Panc1 (cell line): ENCODE data around the gene ITPR2. TPM values are rescaled to one million over a fixed set of nuclear protein-coding genes. Genes with fewer than 3 reads are reported as not detected.

ENCODE experiments used
- ATAC-seq: fragments of 200-7000 bp; cut with Tn5 transposase; 2 replicates; pipeline ENCODE4 v1.9.1; 2020; ENCODE audit warnings: mild to moderate bottlenecking, moderate library complexity
- BruUV-seq: library from RNA; stranded (reverse); fragments of 400-500 nt; replicated peaks from 2 replicates; lab custom pipeline; 2021; lab: Mats Ljungman, UMichigan
- CTCF ChIA-PET: fragments of 300-600 bp; sonication (Branson Sonifier 250); formaldehyde crosslinking; loops from one replicate; lab custom pipeline; 2022; ENCODE audit warnings: antibody characterized with exemption; lab: Charles Lee
- POLR2A ChIA-PET: fragments of 300-600 bp; sonication (Branson Sonifier 250); formaldehyde crosslinking; loops from one replicate; lab custom pipeline; 2022; ENCODE audit warnings: antibody characterized with exemption; lab: Charles Lee
- DNase-seq: peaks from one replicate; pipeline ENCODE4 v3.0.0-alpha.2; 2010; ENCODE audit warnings: low read depth, low spot score
- H3K27ac ChIP-seq: 2 replicates; pipeline ENCODE4 v1.5.1; 2011; ENCODE audit warnings: mild to moderate bottlenecking, low read length, inconsistent platforms
- H3K27me3 ChIP-seq: fragments of 200-500 bp; sonication (Bioruptor generic); 2 replicates; pipeline ENCODE4 v1.6.0; 2014; ENCODE audit warnings: low read length, inconsistent platforms; ENCODE audit not compliant: control insufficient read depth, insufficient read depth
- H3K36me3 ChIP-seq: fragments of 200-500 bp; sonication (Bioruptor generic); 2 replicates; pipeline ENCODE4 v1.5.1; 2014; ENCODE audit warnings: inconsistent platforms, mild to moderate bottlenecking, low read length, moderate library complexity; ENCODE audit not compliant: control insufficient read depth, insufficient read depth
- H3K4me1 ChIP-seq: 2 replicates; pipeline ENCODE4 v1.5.1; 2011; ENCODE audit warnings: inconsistent platforms, mild to moderate bottlenecking, low read length, moderate library complexity; ENCODE audit not compliant: control insufficient read depth, insufficient read depth
- H3K4me3 ChIP-seq, 2 experiments: 2 replicates each; pipeline ENCODE4 v1.5.1; 2011 to 2012; ENCODE audit warnings: low read depth in 2 of 2, low read length in 2 of 2, mild to moderate bottlenecking in 2 of 2, inconsistent platforms in 1 of 2, moderate library complexity in 1 of 2
- H3K9me3 ChIP-seq: fragments of 200-500 bp; sonication (Bioruptor generic); 2 replicates; pipeline ENCODE4 v1.5.1; 2014; ENCODE audit warnings: low read depth, mild to moderate bottlenecking, inconsistent platforms, low read length, moderate library complexity; ENCODE audit not compliant: control insufficient read depth, insufficient read depth
- POLR2AphosphoS5 ChIP-seq: IDR thresholded peaks from 2 replicates; pipeline ENCODE4 v1.6.1; 2012; ENCODE audit warnings: mild to moderate bottlenecking, low read depth, low read length, moderate library complexity
- SIN3A ChIP-seq: IDR thresholded peaks from 2 replicates; pipeline ENCODE4 v1.6.1; 2012; ENCODE audit warnings: low read depth, mild to moderate bottlenecking, low read length, moderate library complexity, borderline replicate concordance; ENCODE audit not compliant: insufficient read depth
- TCF7L2 ChIP-seq: IDR thresholded peaks from 2 replicates; pipeline ENCODE4 v1.6.1; 2011; ENCODE audit warnings: mild to moderate bottlenecking, low read depth, low read length, inconsistent platforms
- in situ Hi-C: cut with HindIII; loops from 2 replicates; pipeline ENCODE4 v1.10.0; 2016; ENCODE audit warnings: low sequenced_read_pairs, low pct_unique_long_range_greater_than_20kb
- intact Hi-C: fragments of 100-400 bp; cut with micrococcal nuclease; formaldehyde crosslinking; loops from one replicate; pipeline ENCODE4 v1.10.0; 2022; ENCODE audit not compliant: unreplicated experiment
- total RNA-seq: library from RNA; stranded (reverse); gene quantifications from one replicate; pipeline ENCODE4 v1.2.1, GENCODE V29; 2021; ENCODE audit not compliant: unreplicated experiment
- TF ChIP-seq, protein P1 (sequence below): fragments of 450-650 bp; IDR thresholded peaks from 2 replicates; pipeline ENCODE4 v1.5.1; 2017; ENCODE audit warnings: mild to moderate bottlenecking
- TF ChIP-seq, protein P2 (sequence below), 2 experiments: IDR thresholded peaks; 2 replicates each; pipeline ENCODE4 v1.6.1; 2011 to 2012; ENCODE audit warnings: low read depth in 2 of 2, control low read depth in 1 of 2, low read length in 1 of 2, mild to moderate bottlenecking in 1 of 2, moderate library complexity in 1 of 2; ENCODE audit not compliant: insufficient read depth in 1 of 2

ITPR2 gene
- total RNA-seq, 1 experiment from 2014 or later: 41.8 TPM

- Histone ChIP-seq H3K9me3 (no peaks in the 10 kb centered on the region), H3K27ac (no peak overlapping the region), H3K36me3 (no peaks in the 10 kb centered on the region), H3K4me3 (no peak overlapping the region), H3K27me3 (no peaks in the 10 kb centered on the region), H3K4me1 (no peaks in the 10 kb centered on the region)
- in situ Hi-C loops (no loop called here), intact Hi-C loops (no loop called here)
- no peak for ATAC-seq
- no peak for DNase-seq
- BruUV-seq: no TSS peak
- ChIA-PET CTCF (no interaction called here), POLR2A (no interaction called here)
- TF ChIP-seq SIN3A: no peak
- TF ChIP-seq, protein P1, sequence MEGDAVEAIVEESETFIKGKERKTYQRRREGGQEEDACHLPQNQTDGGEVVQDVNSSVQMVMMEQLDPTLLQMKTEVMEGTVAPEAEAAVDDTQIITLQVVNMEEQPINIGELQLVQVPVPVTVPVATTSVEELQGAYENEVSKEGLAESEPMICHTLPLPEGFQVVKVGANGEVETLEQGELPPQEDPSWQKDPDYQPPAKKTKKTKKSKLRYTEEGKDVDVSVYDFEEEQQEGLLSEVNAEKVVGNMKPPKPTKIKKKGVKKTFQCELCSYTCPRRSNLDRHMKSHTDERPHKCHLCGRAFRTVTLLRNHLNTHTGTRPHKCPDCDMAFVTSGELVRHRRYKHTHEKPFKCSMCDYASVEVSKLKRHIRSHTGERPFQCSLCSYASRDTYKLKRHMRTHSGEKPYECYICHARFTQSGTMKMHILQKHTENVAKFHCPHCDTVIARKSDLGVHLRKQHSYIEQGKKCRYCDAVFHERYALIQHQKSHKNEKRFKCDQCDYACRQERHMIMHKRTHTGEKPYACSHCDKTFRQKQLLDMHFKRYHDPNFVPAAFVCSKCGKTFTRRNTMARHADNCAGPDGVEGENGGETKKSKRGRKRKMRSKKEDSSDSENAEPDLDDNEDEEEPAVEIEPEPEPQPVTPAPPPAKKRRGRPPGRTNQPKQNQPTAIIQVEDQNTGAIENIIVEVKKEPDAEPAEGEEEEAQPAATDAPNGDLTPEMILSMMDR: no peak
- no peak for TF ChIP-seq POLR2AphosphoS5
- TF ChIP-seq, protein P2, sequence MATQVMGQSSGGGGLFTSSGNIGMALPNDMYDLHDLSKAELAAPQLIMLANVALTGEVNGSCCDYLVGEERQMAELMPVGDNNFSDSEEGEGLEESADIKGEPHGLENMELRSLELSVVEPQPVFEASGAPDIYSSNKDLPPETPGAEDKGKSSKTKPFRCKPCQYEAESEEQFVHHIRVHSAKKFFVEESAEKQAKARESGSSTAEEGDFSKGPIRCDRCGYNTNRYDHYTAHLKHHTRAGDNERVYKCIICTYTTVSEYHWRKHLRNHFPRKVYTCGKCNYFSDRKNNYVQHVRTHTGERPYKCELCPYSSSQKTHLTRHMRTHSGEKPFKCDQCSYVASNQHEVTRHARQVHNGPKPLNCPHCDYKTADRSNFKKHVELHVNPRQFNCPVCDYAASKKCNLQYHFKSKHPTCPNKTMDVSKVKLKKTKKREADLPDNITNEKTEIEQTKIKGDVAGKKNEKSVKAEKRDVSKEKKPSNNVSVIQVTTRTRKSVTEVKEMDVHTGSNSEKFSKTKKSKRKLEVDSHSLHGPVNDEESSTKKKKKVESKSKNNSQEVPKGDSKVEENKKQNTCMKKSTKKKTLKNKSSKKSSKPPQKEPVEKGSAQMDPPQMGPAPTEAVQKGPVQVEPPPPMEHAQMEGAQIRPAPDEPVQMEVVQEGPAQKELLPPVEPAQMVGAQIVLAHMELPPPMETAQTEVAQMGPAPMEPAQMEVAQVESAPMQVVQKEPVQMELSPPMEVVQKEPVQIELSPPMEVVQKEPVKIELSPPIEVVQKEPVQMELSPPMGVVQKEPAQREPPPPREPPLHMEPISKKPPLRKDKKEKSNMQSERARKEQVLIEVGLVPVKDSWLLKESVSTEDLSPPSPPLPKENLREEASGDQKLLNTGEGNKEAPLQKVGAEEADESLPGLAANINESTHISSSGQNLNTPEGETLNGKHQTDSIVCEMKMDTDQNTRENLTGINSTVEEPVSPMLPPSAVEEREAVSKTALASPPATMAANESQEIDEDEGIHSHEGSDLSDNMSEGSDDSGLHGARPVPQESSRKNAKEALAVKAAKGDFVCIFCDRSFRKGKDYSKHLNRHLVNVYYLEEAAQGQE (IDR thresholded peaks at IDR 0.05; ENCODE audit: insufficient read depth in 1 of 2, low read depth in 2 of 2, low read length in 1 of 2): no peak
- TF ChIP-seq TCF7L2: no peak
Measured at GRCh38 chr12:26469421-26470180, 363.4 kb downstream of the ITPR2 start.

GRCh38 chr12:26467351-26467750, 365.6 kb downstream of the ITPR2 start:
- H3K27ac ChIP-seq: no peak overlapping the region
- no peaks in the 10 kb centered on the region for H3K36me3 ChIP-seq
- no TSS peak for BruUV-seq
- no peak for ATAC-seq
- ChIA-PET CTCF (no interaction called here), POLR2A (no interaction called here)
- no peak overlapping the region for H3K4me3 ChIP-seq
- H3K27me3 ChIP-seq: no peaks in the 10 kb centered on the region
- no peaks in the 10 kb centered on the region for H3K4me1 ChIP-seq
- no peaks in the 10 kb centered on the region for H3K9me3 ChIP-seq
- TF ChIP-seq SIN3A (no peak), POLR2AphosphoS5 (no peak), TCF7L2 (no peak)
- TF ChIP-seq, protein P2 (IDR thresholded peaks at IDR 0.05; ENCODE audit: insufficient read depth in 1 of 2, low read depth in 2 of 2, low read length in 1 of 2): no peak
- TF ChIP-seq, protein P1: no peak
- no peak for DNase-seq
- in situ Hi-C loops: no loop called here
- intact Hi-C loops: no loop called here
